ENCODE measurements around the gene S100A11.

DNA sequence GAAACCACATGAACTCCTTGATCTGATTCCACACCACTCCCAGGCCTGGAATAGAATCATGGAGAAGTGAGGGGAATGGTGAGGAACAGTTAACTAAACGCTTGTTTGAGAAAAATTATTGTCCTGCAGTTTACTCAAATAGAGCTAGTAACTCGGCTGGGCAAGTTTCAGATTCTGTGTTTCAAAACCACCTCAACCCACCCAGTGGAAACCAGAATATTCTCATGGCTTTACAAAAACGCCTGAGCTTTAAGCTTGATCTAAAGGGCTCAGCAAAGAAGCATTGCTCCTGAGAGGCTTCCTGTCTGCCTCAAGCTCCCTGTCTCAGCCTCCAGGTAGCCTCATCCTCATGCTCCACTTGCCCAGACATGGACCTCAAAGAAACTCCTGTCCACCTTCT is 35.5 kb upstream of the S100A11 start:
- TF ChIP-seq CTCF (conservative IDR thresholded peaks at IDR 0.05; ENCODE audit: low read length): no peak
- TF ChIP-seq EZH2phosphoT487 (IDR thresholded peaks at IDR 0.05; ENCODE audit: borderline replicate concordance, low read depth, low read length): no peak

Data from OCI-LY7 (cell line).